DMS53 treated with DMSO at 0.1 percent for 48 hours (cell line): ENCODE data around the gene ITPKC.

Experiments used
- DNase-seq: peaks from one replicate; lab custom pipeline; 2025; ENCODE audit not compliant: unreplicated experiment; lab: John Stamatoyannopoulos, UW

The ITPKC gene

GRCh38 chr19:40786060-40787037 is 69.4 kb downstream of the ITPKC start:
- no peak for DNase-seq
